Stimulated activated CD8-positive, alpha-beta memory T cell treated with anti-CD3 and anti-CD28 coated beads, Interleukin-7, amount 100 ng/mL, for 24 hours (primary cell): ENCODE results near the gene CPXM2.

Experiments
- DNase-seq: peaks from one replicate; pipeline ENCODE4 v3.0.0-alpha.2; 2020; ENCODE audit warnings: low read depth

CPXM2 gene

DNA sequence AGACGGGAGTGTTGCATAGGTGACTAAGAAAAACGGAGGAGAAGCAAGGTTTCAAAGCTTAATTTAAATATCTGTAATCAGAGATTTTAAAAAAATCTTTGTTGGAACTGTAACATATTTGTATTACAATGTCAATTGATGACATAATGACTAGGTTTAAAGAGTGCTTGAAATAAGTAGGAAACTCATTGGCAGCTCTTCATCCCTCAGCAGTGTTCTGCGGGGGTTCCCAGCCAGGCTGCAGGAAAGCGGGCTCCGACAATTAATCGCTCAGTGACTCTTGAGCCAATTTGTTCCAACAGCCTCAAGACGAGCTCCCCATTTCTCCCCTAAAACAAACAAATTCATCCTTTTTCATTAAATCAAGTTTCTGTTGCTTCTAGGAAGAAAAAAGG, 22.6 kb downstream of the CPXM2 start:
- no peak for DNase-seq

DNA sequence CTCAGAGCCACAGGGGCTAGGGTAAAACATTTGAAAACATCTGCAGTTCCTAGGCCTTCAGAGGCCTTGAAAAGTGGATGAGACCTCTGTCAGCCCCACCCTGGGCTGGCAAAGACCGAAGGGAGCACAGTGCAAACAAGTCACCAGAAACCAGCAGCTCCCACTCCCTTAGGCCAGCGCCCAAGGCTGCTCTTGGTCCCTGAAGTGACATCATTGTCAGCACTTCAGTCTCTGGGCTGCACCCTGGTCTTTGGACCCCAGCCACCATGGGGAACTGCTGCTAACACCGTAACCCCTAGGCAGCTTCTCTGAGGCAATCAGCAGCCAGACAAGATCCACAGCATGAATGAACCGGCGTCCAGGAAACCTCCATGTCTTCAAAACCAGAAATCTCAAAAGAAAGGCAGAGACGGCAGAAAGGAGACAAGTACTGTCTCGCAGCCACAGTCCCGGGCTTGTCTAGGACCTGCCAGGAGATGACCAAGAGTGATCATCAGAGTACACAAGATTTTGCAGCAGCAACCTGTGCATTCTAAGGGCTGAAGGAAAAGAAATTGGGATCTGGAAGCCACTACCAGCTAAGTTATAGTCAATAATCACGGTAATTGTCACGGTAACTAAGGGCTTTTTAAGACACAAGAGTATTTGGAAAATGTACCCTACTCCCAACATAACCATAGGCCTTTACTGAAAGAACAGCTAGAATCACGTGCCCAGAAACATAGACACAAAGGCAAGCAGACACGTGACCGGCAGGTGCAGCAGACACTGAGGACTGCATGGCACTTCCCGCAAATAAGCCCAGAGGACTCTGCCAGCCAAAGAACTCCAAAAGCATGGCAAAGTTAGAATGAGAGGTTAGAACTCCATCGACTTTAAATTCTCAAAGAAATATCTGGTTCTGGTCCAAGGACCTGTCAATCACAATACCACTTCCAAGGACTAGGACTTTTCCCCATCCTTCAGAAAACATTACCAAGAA, 23.3 kb downstream of the CPXM2 start:
- no peak for DNase-seq

DNA sequence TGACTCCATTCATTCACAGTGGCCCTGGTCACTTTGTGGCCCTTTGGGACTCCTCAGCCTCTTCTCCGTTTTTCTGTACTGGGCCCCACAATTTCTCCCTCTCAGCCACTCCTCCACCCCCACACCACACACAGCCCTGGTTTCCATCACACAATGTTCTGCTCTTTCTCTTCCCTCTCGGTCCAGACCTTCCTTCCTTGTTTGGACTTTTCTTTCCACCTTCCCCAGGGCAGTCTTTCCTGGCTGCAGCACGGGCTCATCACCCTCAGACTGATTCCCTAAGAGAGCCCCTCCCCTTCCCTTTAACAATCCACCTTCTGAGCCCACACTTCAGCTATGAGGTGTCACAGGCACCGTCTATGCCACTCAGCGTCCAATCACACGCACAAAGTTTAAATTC, 25.7 kb downstream of the CPXM2 start:
- DNase-seq: no peak

DNA sequence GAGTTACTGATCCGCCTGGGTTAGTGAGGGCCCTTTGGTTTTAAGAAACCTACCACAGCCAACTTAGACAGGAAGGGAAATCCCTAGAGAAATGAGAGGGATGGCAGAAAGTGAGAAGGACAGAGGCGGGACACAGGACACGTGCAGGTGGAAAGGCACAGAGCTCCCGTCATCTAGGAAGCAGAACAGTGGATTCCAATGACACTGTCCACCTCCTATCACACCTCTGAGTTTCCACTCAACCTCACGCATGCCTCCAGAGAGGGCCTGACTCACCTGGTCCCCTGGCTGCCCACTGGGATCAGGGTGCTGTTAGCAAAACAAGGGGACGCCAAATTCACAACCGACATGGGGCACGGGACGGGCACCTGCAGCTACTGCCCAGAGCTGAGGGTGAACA, 26.3 kb downstream of the CPXM2 start:
- no peak for DNase-seq

DNA sequence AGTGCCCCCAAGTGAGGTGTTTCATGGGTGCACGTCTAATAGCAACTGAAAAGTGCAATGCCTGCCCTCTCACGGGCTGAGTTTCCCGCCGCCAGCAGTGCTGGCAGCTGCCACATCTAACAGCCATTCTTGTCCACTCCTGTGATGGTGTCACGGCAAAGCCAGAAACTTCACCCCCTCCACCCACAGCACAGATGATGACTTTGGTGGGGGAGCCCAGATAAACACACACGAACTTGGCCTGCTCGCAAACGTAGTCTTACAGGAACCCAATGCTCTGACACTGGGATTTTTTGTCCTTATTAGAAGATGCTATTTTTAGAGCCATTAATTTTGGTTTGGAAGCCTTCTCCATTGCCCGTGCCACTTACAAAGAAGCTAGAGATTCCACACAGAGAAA, 26.7 kb downstream of the CPXM2 start:
- no peak for DNase-seq

DNA sequence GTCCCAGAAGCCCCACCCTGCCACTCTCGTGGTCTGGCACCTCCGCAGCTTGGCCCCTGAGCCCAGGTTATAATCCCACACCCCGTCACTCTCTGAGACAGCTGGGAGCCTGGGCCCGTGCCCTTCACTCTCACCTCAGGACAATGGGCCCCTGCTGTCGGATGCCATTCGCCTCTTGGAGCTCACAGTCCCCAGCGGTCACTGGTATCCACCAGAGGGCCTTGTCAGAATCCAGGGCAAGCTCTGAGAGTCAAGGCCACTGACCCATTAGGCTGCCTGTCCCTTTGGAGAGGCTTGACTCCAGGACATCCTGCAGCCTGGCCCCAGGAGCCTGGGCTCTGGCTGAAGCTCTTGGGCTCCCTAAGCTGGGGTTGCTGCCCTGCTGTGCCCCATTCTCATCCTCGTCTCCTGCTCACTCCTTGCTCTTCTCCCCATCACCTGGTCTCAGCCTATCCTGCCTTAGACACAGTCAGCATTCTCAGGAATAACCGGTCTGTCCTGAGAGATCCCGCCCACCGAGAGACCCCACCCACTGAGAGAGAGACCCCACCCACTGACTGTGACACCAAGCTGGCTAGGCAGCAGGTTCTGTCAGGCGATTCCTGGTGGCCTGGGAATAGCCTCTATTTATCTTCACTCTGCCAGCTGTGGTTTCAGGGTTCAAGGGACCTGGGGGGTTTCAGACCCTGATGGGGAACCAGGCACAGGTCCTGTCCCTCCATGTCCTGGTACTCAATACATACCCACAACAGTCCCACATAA, 27.7 kb downstream of the CPXM2 start:
- DNase-seq: no peak

DNA sequence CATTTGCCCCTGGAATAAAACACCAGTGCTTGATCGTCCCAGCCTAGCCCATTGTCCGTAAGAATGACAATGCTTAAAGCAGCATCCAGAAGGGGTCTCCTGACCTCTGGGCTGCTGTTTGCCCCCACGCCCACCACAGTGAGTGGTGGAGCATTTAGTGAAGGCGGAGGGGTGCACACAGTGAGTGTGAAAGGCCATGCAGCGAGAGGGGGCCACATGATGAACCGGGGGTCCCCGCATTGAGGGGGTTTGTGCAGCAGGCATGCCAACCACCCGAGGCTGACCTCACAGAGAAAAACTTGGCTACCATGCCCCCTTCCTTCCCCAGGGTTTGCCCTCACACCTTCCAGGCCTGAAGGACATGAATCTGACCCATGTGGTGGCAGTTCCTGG, 28.4 kb downstream of the CPXM2 start:
- DNase-seq: no peak

DNA sequence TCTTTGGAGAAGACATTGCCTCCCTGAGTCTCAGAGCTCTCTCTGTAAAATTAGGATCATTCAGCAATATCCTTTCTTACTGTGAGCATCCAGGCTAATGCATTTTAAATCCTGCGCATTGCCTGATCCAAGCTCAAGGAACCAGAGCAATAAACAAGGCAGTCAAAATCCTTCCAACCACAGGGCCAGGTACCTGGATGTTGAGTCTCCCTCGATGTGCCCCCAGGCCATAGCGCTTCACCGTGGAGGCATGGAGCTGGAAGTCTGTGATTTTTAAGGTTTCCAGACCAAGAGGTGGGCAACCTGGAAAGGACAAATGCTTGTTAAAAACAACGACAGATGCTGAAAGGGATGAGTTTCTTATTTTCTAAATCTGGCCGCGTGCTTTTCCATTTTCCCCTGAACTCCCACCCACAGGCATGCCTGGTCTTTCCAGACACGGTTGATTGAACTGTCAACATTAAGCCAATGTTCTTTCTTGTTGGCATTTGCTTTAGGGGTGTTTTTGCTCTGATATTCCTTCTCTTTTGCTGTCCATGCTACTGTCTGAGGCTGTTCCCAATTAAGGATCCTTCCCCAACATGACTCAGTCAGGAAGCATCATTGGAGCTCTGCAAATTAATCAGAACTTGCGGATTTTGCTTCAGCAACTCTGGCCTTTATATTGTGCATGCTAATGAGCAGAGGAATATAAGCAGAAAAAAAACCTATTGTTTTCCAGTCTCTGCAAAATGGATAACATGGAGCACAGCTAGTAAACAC, 29.0 kb downstream of the CPXM2 start:
- no peak for DNase-seq

DNA sequence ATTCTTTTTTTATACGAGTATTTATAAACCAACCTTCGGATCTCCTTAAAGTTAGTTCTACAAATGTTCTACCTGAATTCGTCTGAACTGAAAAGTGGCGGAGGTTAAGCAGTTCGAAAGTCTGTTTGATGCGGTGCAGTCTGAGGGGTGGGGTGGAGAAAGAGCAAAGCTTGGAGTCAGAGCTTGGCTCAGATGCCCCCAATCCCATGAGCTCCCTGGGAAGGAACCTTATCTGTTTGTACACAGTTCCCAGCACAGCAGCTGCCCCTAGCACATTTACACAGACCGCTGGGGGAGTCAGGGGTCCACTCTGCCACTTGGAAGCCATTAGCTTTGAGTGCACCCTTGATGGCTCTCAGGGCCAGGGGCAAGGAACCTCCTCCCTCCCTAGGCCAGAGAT, 30.8 kb downstream of the CPXM2 start:
- no peak for DNase-seq

DNA sequence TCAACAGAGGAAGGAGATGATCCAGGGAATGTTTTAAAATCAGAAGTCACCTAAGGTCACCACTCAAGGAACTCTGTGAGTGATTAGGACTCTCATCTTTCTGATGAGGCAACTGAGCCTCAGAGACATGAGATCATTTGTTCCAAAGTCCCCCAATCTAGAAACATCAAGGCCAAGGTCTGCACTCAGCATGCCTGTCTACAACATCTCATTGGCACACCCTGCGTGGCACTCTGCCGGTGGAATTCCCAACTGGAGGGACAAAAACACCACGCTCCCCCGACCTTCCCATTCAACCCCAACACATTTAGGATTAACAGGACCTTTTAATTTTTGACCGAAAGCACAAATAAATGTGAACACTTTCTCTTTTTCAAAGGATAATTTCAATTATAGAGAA, 31.4 kb downstream of the CPXM2 start:
- no peak for DNase-seq

DNA sequence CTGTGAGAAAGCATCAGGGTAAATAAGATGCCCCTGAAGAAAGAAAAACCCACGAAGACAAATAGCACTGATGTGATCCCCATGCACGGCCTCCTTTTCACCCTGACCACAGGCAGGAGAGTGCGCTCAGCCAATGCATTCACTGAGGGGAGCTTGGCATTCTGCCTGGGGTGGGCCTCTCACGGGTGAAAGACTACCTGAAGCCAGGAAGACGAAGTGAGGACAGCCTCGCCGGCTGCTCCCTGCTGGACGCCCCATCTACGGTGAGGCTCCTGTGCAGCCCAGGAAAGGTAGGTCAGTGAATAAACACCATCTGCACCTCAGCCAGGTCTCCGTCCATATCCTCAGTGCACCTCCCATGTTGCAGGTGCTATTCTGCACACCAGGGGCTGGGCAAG, 32.0 kb downstream of the CPXM2 start:
- no peak for DNase-seq

DNA sequence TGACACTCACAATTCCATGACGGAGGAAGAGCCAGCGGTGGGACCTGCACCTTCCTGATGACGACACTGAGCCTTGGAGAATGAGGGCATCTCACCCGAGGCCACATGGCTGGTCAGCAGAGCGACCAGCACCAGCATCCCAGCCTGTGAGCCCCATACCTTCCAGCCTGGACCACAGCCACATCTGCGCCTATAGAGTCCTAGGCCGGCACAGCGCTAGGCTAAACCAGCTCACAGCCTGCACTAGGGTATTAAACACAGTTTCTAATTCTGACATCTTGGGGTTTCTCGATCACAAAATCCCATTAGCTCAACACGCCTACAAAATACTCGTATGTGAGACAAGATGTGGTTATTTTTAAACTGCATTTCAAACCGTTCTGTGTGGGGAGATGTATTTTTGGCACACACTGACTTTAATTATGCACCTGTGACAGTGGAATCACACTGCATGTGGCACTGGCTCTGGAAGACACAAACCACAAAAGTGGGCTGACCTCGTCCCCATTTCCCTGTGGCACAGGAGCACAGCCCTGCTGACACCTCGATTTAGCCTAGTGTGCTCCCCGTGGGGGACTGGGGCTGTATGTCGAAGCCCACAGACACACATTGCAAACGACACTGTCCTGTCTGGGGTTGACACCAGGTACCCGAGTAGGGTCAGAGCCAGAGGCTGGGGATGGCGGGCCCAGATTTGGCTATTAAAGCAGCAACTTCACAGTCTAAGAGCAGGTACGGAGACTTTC, 32.5 kb downstream of the CPXM2 start:
- DNase-seq: no peak

DNA sequence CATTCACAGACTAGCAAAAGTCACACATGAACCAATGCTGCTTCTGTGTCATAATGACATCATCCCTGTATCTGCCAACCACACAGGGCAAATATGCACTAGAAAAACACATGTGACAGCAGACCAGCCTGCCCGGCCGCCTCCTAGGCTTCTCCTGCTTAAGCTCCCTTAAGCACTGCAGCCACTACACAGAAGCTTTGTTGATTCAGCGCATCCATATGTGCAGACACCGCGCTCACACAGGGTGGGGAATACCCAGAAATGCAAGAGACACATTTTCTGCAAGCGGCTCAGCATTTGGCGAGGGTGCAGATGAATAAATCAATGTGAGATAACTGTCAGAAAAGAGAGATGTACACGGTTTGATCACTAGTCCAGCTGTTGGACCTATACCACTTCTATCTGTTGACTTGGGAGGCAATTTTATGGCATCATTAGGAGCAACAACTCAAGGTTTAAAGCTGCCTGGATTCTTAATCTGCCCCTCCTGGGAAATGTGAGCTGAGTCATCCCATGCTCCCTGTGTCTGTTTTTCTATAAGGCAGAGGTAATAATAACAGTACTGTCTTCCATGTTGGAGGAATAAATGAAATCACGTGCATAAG, 33.4 kb downstream of the CPXM2 start:
- DNase-seq: no peak

DNA sequence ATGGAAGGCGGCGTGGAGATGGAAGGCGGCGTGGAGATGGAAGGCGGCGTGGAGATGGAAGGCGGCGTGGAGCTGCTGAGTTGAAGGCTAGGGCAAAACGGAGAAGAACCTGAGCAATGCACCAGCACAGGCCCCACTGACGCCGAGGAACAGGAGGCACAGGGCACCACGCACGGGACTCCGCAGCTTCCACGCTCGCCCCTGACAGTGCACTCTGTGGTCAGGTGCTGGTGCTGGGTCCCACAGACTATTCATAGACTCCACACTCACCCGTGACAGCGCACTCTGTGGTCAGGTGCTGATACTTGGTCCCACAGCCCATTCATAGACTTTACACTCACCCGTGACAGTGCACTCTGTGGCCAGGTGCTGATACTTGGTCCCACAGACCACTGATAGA, 34.0 kb downstream of the CPXM2 start:
- DNase-seq: no peak

DNA sequence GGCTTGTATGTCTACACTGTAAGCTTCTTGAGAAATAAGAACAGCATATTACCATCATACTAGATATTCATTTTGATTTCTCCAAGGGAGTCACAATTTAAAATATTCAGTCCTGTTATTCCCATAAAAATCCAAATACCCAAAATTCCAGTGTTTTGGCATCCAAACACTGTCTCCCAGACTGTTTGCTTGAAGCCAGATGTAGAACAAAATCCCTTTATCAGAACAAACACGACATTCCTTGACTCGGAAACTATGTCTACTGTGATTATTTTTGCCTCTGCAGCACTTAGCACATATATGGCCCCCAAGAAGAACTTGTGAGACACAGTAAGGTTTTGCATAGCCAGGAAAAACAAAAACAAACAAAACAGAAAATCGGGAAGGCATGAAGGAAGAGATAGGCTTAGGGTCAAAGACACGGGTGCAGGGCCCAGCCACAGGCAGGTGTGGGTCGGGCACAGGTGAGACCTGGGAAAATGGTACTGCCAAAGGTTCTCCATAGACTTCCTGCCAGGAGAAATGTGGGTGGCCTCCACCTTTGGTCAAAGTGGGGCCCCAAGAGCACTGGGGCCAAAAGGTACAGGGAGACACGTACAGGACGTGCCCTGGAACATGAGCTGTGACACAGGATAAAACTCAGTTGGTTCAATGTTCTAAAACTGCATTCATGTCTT, 36.5 kb downstream of the CPXM2 start:
- DNase-seq: no peak

DNA sequence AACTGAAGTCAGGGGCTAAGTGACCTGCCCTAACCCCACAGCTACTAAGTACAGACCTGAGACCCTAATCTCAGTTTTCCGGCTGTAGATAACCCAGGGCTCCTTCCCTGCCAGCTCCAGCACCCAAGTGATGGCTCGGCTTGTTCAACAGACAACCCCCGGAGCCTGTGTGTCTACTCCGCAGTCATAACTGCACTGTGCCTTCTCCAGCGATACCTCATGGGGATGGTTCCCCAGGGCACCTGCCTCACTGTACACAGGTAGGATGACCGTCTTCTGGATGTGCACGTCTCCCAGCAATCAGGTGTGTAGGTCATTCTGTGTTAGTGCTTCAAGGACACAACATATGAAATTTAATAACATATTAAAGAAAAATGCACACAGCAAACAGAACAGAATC, 37.1 kb downstream of the CPXM2 start:
- no peak for DNase-seq

DNA sequence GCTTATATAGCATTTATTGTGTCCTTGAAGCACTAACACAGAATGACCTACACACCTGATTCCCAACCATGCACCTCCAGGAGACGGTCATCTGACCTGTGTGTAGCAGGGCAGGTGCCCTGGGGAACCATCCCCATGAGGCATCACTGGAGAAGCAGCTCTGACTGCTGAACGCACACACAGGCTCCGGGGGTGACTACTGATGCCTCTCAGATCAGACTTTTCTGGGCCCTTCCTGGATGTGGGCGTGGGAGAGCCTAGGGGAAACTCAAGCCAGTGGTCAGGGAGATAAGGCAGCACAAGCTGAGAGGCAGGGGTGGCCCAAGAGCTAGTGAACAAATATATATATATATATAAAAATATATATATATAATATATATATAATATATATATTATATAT, 37.6 kb downstream of the CPXM2 start:
- no peak for DNase-seq

DNA sequence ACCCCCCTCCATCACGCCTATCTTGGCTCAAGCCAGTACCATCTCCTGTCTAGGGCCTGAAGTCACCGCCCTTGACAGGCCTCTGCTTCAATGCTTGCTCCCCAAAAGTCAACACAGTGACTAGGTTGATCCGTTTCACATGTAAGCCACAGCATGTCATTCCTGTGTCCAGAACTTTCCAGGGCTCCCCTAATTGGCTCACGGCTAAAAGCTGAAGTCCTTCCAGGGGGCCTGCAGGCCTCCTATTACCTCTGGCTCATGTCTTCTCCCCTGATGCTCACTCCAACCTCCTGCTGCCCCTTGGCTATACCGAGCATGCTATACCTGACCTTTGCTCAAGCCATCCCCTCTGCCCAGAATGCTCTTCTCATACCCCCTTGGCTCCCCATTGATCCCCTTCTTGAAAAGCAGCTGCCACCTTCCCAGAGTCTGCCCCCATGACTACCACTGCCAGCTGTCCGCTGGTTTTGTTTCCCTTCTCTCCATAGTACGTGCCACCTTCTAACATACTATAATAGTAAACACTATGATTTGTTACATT, 39.1 kb downstream of the CPXM2 start:
- DNase-seq: no peak

DNA sequence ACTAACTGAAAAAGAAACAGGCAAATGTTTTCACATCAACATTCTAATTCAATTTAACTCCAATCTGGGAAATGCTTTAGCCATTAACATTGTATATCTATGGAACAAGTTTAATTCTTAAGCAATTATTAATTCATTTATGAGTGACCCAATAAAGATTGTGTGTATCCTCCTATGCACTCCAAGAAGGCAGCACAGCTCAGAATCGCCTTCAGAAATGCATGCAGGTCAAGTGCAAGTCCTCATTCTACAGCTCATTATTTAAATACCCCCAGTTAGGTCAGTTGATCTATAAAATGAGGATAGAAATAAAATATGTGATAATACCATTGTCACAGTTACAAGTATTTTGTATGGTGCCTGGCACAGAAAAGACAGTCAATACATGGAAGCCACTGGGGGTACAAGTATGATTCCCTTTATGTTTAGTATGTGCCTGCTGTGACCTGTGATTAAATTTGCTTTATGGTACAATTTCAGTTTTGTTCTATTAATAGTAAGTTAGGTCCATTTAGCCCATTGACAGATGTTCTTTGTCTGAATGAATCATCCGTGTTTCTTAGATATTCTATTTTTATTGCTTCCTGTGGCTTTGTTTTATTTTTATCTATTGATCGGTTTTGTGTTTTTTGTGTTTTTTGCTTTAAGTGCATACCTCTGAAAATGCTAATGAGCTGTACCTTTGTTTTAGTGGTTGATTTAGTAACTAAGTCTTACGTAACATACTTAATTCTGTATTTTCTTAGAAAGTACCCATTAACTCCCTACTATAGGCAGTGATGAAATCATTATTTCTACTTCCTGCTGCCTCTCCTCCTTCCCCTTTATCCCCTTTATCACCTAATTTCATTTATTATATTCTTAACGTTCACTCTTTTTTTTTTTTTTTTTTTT, 42.8 kb downstream of the CPXM2 start:
- no peak for DNase-seq
